Adrenal gland (tissue), 5 donors: ENCODE measurements around the gene COX4I2.

Experiments used
- CTCF ChIP-seq, 6 experiments: fragments of 450-650 bp in 4 of 6; fragments of 200-600 bp in 2 of 6; sonication (generic) in 1 of 6; IDR thresholded peaks; 1 replicate in 5 of 6; 2 replicates in 1 of 6; pipeline versions ENCODE4 v1.5.1 to v1.8.0; 2016 to 2021; ENCODE audit warnings: antibody characterized with exemption in 6 of 6, mild to moderate bottlenecking in 2 of 6, moderate library complexity in 1 of 6
- POLR2A ChIP-seq, 2 donors: fragments of 450-650 bp; IDR thresholded peaks; one replicate each; pipeline ENCODE4 v1.6.1; 2017; ENCODE audit warnings: antibody characterized with exemption in 2 of 2, mild to moderate bottlenecking in 2 of 2, moderate library complexity in 1 of 2
- donor health status: DM: no; HTN: no; CAD: no.

- TF ChIP-seq POLR2A (IDR thresholded peaks at IDR 0.05) (no peak), CTCF (IDR thresholded peaks at IDR 0.05) (no peak)
These were observed 22.3 kb upstream of the COX4I2 start for GRCh38 chr20:31615416-31615815.
